IMR-90 (cell line): Measurements from ENCODE around the gene SIDT1. TPM values are rescaled to one million over a fixed set of nuclear protein-coding genes. Genes with fewer than 3 reads are reported as not detected.

ENCODE experiments used
- ATAC-seq: fragments of 200-7000 bp; cut with Tn5 transposase; 2 replicates; pipeline ENCODE4 v1.9.1; 2020; ENCODE audit warnings: low read depth, mild to moderate bottlenecking, moderate library complexity
- BruUV-seq: library from RNA; stranded (reverse); fragments of 400-500 nt; replicated peaks from 2 replicates; lab custom pipeline; 2021; lab: Mats Ljungman, UMichigan
- CTCF ChIA-PET: fragments of 300-600 bp; formaldehyde crosslinking; extraction: SDS; loops from one replicate; lab custom pipeline; 2021; ENCODE audit warnings: antibody characterized with exemption; lab: Yijun Ruan, JAX
- POLR2A ChIA-PET: fragments of 300-600 bp; sonication (Branson Sonifier 250); formaldehyde crosslinking; loops from one replicate; lab custom pipeline; 2022; ENCODE audit warnings: antibody characterized with exemption; ENCODE audit not compliant: unreplicated experiment; lab: Charles Lee
- DNase-seq: peaks from one replicate; pipeline ENCODE4 v3.0.0; 2013
- H2AFZ ChIP-seq: replicated peaks from 2 replicates; pipeline ENCODE3; 2013; ENCODE audit warnings: low read length, mild to moderate bottlenecking; ENCODE audit not compliant: poor library complexity
- H2AK5ac ChIP-seq: 2 replicates; pipeline ENCODE4 v1.6.1; 2013; ENCODE audit warnings: low read depth, low read length, inconsistent platforms
- H2AK9ac ChIP-seq: replicated peaks from 2 replicates; pipeline ENCODE3; 2013; ENCODE audit warnings: mild to moderate bottlenecking, low read depth, low read length, moderate library complexity; ENCODE audit not compliant: poor library complexity
- H2BK120ac ChIP-seq: 2 replicates; pipeline ENCODE4 v1.6.1; 2013; ENCODE audit warnings: low read depth, low read length, inconsistent platforms
- H2BK15ac ChIP-seq: 3 replicates; pipeline ENCODE4 v1.6.1; 2013; ENCODE audit warnings: low read depth, low read length, inconsistent platforms
- H2BK20ac ChIP-seq: 2 replicates; pipeline ENCODE4 v1.6.1; 2013; ENCODE audit warnings: low read depth, mild to moderate bottlenecking, inconsistent platforms, low read length, moderate library complexity
- H2BK5ac ChIP-seq: 2 replicates; pipeline ENCODE4 v1.6.1; 2013; ENCODE audit warnings: mild to moderate bottlenecking, low read depth, low read length, inconsistent platforms; ENCODE audit not compliant: poor library complexity, severe bottlenecking
- H3K14ac ChIP-seq: replicated peaks from 2 replicates; pipeline ENCODE4 v1.6.1; 2013; ENCODE audit warnings: low read depth, low read length, inconsistent platforms
- H3K18ac ChIP-seq: 2 replicates; pipeline ENCODE4 v1.6.1; 2013; ENCODE audit warnings: low read depth, low read length, control low read depth
- H3K23ac ChIP-seq: 2 replicates; pipeline ENCODE4 v1.6.1; 2013; ENCODE audit warnings: low read depth, low read length, inconsistent platforms
- H3K27ac ChIP-seq: 2 replicates; pipeline ENCODE4 v1.5.1; 2013; ENCODE audit warnings: mild to moderate bottlenecking, control low read depth, low read length; ENCODE audit not compliant: insufficient read depth
- H3K27me3 ChIP-seq: 2 replicates; pipeline ENCODE4 v1.6.1; 2013; ENCODE audit warnings: low read length; ENCODE audit not compliant: control insufficient read depth, insufficient read depth
- H3K36me3 ChIP-seq: 2 replicates; pipeline ENCODE4 v1.6.1; 2013; ENCODE audit warnings: low read length, mixed read lengths; ENCODE audit not compliant: control insufficient read depth, insufficient read depth
- H3K4ac ChIP-seq: 2 replicates; pipeline ENCODE4 v1.6.1; 2013; ENCODE audit warnings: low read depth, low read length, inconsistent platforms
- H3K4me1 ChIP-seq: 2 replicates; pipeline ENCODE4 v1.6.1; 2013; ENCODE audit warnings: low read length, mixed read lengths; ENCODE audit not compliant: control insufficient read depth, insufficient read depth
- H3K4me2 ChIP-seq: 2 replicates; pipeline ENCODE4 v1.6.1; 2013; ENCODE audit warnings: low read depth, mild to moderate bottlenecking, control low read depth, low read length, moderate library complexity
- H3K4me3 ChIP-seq: 2 replicates; pipeline ENCODE4 v1.5.1; 2013; ENCODE audit warnings: low read depth, mild to moderate bottlenecking, control low read depth, low read length, moderate library complexity; ENCODE audit not compliant: insufficient read depth
- H3K56ac ChIP-seq: 2 replicates; pipeline ENCODE4 v1.6.1; 2013; ENCODE audit warnings: low read length, inconsistent platforms; ENCODE audit not compliant: insufficient read depth; ENCODE audit errors: extremely low read depth
- H3K79me1 ChIP-seq, 2 experiments: 2 replicates each; pipeline ENCODE4 v1.6.1; 2013; ENCODE audit warnings: low read length in 2 of 2, inconsistent platforms in 1 of 2, low read depth in 1 of 2
- H3K9ac ChIP-seq: 2 replicates; pipeline ENCODE4 v1.6.1; 2013; ENCODE audit warnings: low read depth, low read length, control low read depth
- H3K9me1 ChIP-seq: 2 replicates; pipeline ENCODE4 v1.6.1; 2013; ENCODE audit warnings: low read length, inconsistent platforms; ENCODE audit not compliant: insufficient read depth
- H3K9me3 ChIP-seq: 2 replicates; pipeline ENCODE4 v1.6.1; 2013; ENCODE audit warnings: low read length; ENCODE audit not compliant: control insufficient read depth, insufficient read depth
- H4K20me1 ChIP-seq: 2 replicates; pipeline ENCODE4 v1.6.1; 2013; ENCODE audit warnings: low read length, inconsistent platforms; ENCODE audit not compliant: insufficient read depth
- H4K5ac ChIP-seq: 2 replicates; pipeline ENCODE4 v1.6.1; 2013; ENCODE audit warnings: mild to moderate bottlenecking, low read depth, low read length, control low read depth
- H4K8ac ChIP-seq, 2 experiments: 2 replicates each; pipeline ENCODE4 v1.6.1; 2013; ENCODE audit warnings: low read depth in 2 of 2, low read length in 2 of 2, control low read depth in 1 of 2, inconsistent platforms in 1 of 2
- H4K91ac ChIP-seq: 2 replicates; pipeline ENCODE4 v1.6.1; 2013; ENCODE audit warnings: low read depth, low read length, inconsistent platforms; ENCODE audit not compliant: insufficient read depth
- BHLHE40 ChIP-seq: fragments of 150-350 bp; IDR thresholded peaks from 2 replicates; pipeline ENCODE4 v1.6.1; 2016; ENCODE audit warnings: mild to moderate bottlenecking, low read depth, low read length
- CEBPB ChIP-seq: IDR thresholded peaks from 2 replicates; pipeline ENCODE4 v1.6.1; 2012; ENCODE audit warnings: low read depth, low read length, improper control_type of control experiment
- CHD1 ChIP-seq: IDR thresholded peaks from 2 replicates; pipeline ENCODE4 v1.6.1; 2012; ENCODE audit warnings: low read depth, low read length, improper control_type of control experiment
- FOS ChIP-seq: fragments of 150-350 bp; IDR thresholded peaks from 2 replicates; pipeline ENCODE4 v1.6.1; 2016; ENCODE audit warnings: low read depth, low read length
- MAFK ChIP-seq: IDR thresholded peaks from 2 replicates; pipeline ENCODE4 v1.6.1; 2012; ENCODE audit warnings: low read depth, low read length, improper control_type of control experiment
- MAZ ChIP-seq: IDR thresholded peaks from 2 replicates; pipeline ENCODE4 v1.6.1; 2012; ENCODE audit warnings: low read depth, mild to moderate bottlenecking, low read length, improper control_type of control experiment, moderate library complexity, borderline replicate concordance
- MXI1 ChIP-seq: IDR thresholded peaks from 2 replicates; pipeline ENCODE4 v1.6.1; 2012; ENCODE audit warnings: low read depth, mild to moderate bottlenecking, low read length, moderate library complexity, borderline replicate concordance
- NFE2L2 ChIP-seq: fragments of 150-350 bp; IDR thresholded peaks from 2 replicates; pipeline ENCODE4 v1.6.1; 2016; ENCODE audit warnings: low read depth, mild to moderate bottlenecking, low read length
- POLR2A ChIP-seq: IDR thresholded peaks from 2 replicates; pipeline ENCODE4 v1.6.1; 2012; ENCODE audit warnings: mild to moderate bottlenecking, low read depth, low read length
- RAD21 ChIP-seq: IDR thresholded peaks from 2 replicates; pipeline ENCODE4 v1.6.1; 2012; ENCODE audit warnings: low read length, improper control_type of control experiment
- RCOR1 ChIP-seq: IDR thresholded peaks from 2 replicates; pipeline ENCODE4 v1.6.1; 2012; ENCODE audit warnings: mild to moderate bottlenecking, low read length, improper control_type of control experiment; ENCODE audit not compliant: insufficient replicate concordance
- RFX5 ChIP-seq: IDR thresholded peaks from 2 replicates; pipeline ENCODE4 v1.8.0; 2012; ENCODE audit warnings: low read depth, mild to moderate bottlenecking, low read length, moderate library complexity
- SMC3 ChIP-seq: fragments of 150-350 bp; IDR thresholded peaks from 2 replicates; pipeline ENCODE4 v1.6.1; 2016; ENCODE audit warnings: low read depth, mild to moderate bottlenecking, antibody characterized with exemption, low read length, moderate library complexity
- USF2 ChIP-seq: fragments of 150-350 bp; IDR thresholded peaks from 2 replicates; pipeline ENCODE4 v1.6.1; 2017; ENCODE audit warnings: mild to moderate bottlenecking, antibody characterized with exemption, low read length, low read depth
- WGBS, 2 experiments: methylation state at CpG; one replicate each; pipeline versions ENCODE4 v1.1.5 to v1.1.7; 2013; ENCODE audit warnings: missing lambda C conversion rate in 2 of 2; ENCODE audit not compliant: insufficient read length in 1 of 2; ENCODE audit errors: extremely low coverage in 2 of 2; 5-methylcytosine and 5-hydroxymethylcytosine counted together
- dilution Hi-C: fragments of 300-500 bp; cut with HindIII; formaldehyde crosslinking; loops from one replicate; pipeline ENCODE4 v1.14.3; 2018; ENCODE audit warnings: low sequenced_read_pairs; ENCODE audit not compliant: unreplicated experiment
- in situ Hi-C: fragments of 300-500 bp; cut with MboI; formaldehyde crosslinking; loops from 3 replicates; pipeline ENCODE4 v1.14.3; 2019; ENCODE audit warnings: low sequenced_read_pairs, inconsistent platforms, mixed read lengths
- intact Hi-C: fragments of 100-400 bp; cut with micrococcal nuclease; formaldehyde crosslinking; loops from 2 replicates; pipeline ENCODE4 v1.10.0; 2022
- polyA plus RNA-seq, 3 experiments: library from polyadenylated mRNA; depleted of rRNA; stranded (reverse); fragments of >200 nt; gene quantifications; 2 replicates each; pipeline ENCODE4 v1.2.3, GENCODE V29; 2012; ENCODE audit warnings: low replicate concordance in 1 of 3
- total RNA-seq: library from RNA; depleted of rRNA; stranded (reverse); fragments of >200 nt; gene quantifications from 2 replicates; pipeline ENCODE4 v1.2.3, GENCODE V29; 2012
- TF ChIP-seq, protein P1 (sequence below): fragments of 150-350 bp; IDR thresholded peaks from 2 replicates; pipeline ENCODE4 v1.6.1; 2016; ENCODE audit warnings: low read depth, mild to moderate bottlenecking, low read length, moderate library complexity, borderline replicate concordance
- TF ChIP-seq, protein P2 (sequence below): conservative IDR thresholded peaks from 2 replicates; pipeline ENCODE4 v1.5.1; 2012; ENCODE audit warnings: mild to moderate bottlenecking, low read depth, low read length, improper control_type of control experiment

The SIDT1 gene
- total and polyA plus RNA-seq, 2 of the 4 experiments (the other 2 are of a cell fraction) = not detected

DNA sequence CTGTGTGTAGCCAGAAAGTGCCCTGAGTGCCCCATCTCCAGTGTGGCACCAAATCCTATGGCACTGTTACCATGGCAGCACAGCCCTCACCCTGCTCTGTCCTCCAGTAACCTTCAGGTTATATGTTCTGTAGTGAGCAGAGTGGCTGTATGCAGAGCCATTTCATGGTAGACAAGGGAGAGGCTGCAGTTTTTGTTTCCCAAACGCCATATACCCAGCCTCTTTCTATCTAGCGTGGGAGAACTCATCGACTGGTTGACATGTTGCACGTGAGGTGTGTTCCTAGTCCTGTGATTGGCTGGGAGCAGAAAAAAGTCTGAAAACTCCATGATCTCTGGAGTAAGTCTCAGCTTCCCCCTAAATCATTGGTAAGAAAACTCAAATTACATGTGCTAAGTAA is 2.0 kb downstream of the SIDT1 start:
- ChIA-PET POLR2A (no interaction called here), CTCF (no interaction called here)
- no peak overlapping the region for H2BK120ac ChIP-seq

More for the DNA sequence above, 2.0 kb downstream of the SIDT1 start:
- DNase-seq (no peak), ATAC-seq (no peak)
- H3K9me1 ChIP-seq = no peaks in the 10 kb centered on the region
- intact Hi-C loops (no loop called here), dilution Hi-C loops (no loop called here), in situ Hi-C loops (no loop called here)
- no peak overlapping the region for H3K9ac ChIP-seq
- no peaks in the 10 kb centered on the region for H3K79me1 ChIP-seq
- no CpG with 5 or more reads among the region's 4 CpGs for WGBS, 2 experiments
- H4K5ac ChIP-seq = no peak overlapping the region
- no peak overlapping the region for H2BK15ac ChIP-seq
- no peaks in the 10 kb centered on the region for H3K4me1 ChIP-seq
- peak overlapping the region; percentile 55 for H2AK9ac ChIP-seq
- TF ChIP-seq POLR2A (no peak), BHLHE40 (no peak), CEBPB (no peak), RCOR1 (no peak), SMC3 (no peak), MXI1 (no peak), RAD21 (no peak), FOS (no peak), MAZ (no peak), RFX5 (no peak), NFE2L2 (no peak), USF2 (no peak), CHD1 (no peak), MAFK (no peak)
- TF ChIP-seq, protein P1, sequence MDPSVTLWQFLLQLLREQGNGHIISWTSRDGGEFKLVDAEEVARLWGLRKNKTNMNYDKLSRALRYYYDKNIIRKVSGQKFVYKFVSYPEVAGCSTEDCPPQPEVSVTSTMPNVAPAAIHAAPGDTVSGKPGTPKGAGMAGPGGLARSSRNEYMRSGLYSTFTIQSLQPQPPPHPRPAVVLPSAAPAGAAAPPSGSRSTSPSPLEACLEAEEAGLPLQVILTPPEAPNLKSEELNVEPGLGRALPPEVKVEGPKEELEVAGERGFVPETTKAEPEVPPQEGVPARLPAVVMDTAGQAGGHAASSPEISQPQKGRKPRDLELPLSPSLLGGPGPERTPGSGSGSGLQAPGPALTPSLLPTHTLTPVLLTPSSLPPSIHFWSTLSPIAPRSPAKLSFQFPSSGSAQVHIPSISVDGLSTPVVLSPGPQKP = no peak
- TF ChIP-seq, protein P2, sequence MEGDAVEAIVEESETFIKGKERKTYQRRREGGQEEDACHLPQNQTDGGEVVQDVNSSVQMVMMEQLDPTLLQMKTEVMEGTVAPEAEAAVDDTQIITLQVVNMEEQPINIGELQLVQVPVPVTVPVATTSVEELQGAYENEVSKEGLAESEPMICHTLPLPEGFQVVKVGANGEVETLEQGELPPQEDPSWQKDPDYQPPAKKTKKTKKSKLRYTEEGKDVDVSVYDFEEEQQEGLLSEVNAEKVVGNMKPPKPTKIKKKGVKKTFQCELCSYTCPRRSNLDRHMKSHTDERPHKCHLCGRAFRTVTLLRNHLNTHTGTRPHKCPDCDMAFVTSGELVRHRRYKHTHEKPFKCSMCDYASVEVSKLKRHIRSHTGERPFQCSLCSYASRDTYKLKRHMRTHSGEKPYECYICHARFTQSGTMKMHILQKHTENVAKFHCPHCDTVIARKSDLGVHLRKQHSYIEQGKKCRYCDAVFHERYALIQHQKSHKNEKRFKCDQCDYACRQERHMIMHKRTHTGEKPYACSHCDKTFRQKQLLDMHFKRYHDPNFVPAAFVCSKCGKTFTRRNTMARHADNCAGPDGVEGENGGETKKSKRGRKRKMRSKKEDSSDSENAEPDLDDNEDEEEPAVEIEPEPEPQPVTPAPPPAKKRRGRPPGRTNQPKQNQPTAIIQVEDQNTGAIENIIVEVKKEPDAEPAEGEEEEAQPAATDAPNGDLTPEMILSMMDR = no peak
- no peak overlapping the region for H4K91ac ChIP-seq
- H4K20me1 ChIP-seq = no peaks in the 10 kb centered on the region
- no peak overlapping the region for H3K18ac ChIP-seq
- H2AFZ ChIP-seq = peak overlapping the region; percentile 51
- no peaks in the 10 kb centered on the region for H3K36me3 ChIP-seq
- H3K4me3 ChIP-seq = no peak overlapping the region
- no TSS peak for BruUV-seq
- no peak overlapping the region for H3K56ac ChIP-seq
- no peak overlapping the region for H2BK20ac ChIP-seq
- H2BK5ac ChIP-seq = no peak overlapping the region
- no peak overlapping the region for H3K23ac ChIP-seq
- peaks cover 3% of the 10 kb centered on the region; the same call in 1 of the 2 replicates for H3K9me3 ChIP-seq
- peaks cover 56% of the 10 kb centered on the region for H3K27me3 ChIP-seq
- H3K27ac ChIP-seq = no peak overlapping the region
- no peak overlapping the region for H2AK5ac ChIP-seq
- H3K4ac ChIP-seq = no peak overlapping the region
- no peak overlapping the region for H3K4me2 ChIP-seq
- no peak overlapping the region for H4K8ac ChIP-seq
- no peak overlapping the region for H3K14ac ChIP-seq
